Right lobe of liver (tissue), 6 donors: ENCODE results near the gene OPCML. TPM values are rescaled to one million over a fixed set of nuclear protein-coding genes. Genes with fewer than 3 reads are reported as not detected.

Experiments used
- ATAC-seq, 4 donors: fragments of 200-7000 bp; cut with Tn5 transposase; one replicate each; pipeline ENCODE4 v1.9.1; 2020; ENCODE audit warnings: mild to moderate bottlenecking in 4 of 4, moderate library complexity in 4 of 4
- DNase-seq, 3 donors: peaks; one replicate each; pipeline ENCODE4 v3.0.0-alpha.2; 2020
- H3K27ac ChIP-seq, 3 donors: fragments of 200-600 bp; one replicate each; pipeline ENCODE4 v1.8.0; 2022
- H3K27me3 ChIP-seq, 2 donors: fragments of 200-600 bp; one replicate each; pipeline ENCODE4 v1.8.0; 2022
- H3K36me3 ChIP-seq, 4 donors: fragments of 200-600 bp; sonication (generic) in 1 of 4; one replicate each; pipeline versions ENCODE4 v1.5.1 to v1.8.0; 2017 to 2022; ENCODE audit warnings: control low read depth in 1 of 4
- H3K4me1 ChIP-seq, 4 donors: fragments of 200-600 bp; sonication (generic) in 1 of 4; one replicate each; pipeline versions ENCODE4 v1.5.1 to v1.8.0; 2017 to 2022; ENCODE audit warnings: control low read depth in 1 of 4
- H3K4me3 ChIP-seq, 3 donors: fragments of 200-600 bp; one replicate each; pipeline ENCODE4 v1.8.0; 2022
- H3K9me3 ChIP-seq, 4 donors: fragments of 200-600 bp; sonication (generic) in 1 of 4; one replicate each; pipeline versions ENCODE4 v1.5.1 to v1.8.0; 2017 to 2022; ENCODE audit warnings: control low read depth in 1 of 4
- POLR2A ChIP-seq: fragments of 450-650 bp; IDR thresholded peaks from one replicate; pipeline ENCODE4 v1.6.1; 2017; ENCODE audit warnings: antibody characterized with exemption, mild to moderate bottlenecking
- WGBS: methylation state at CpG from one replicate; pipeline ENCODE4 v1.1.6; 2018; ENCODE audit warnings: low coverage, low lambda C conversion rate; ENCODE audit not compliant: insufficient coverage; ENCODE audit errors: missing lambda C conversion rate; 5-methylcytosine and 5-hydroxymethylcytosine counted together
- intact Hi-C, 2 donors: fragments of 100-400 bp; cut with DNase I; formaldehyde crosslinking; loops; one replicate each; pipeline versions ENCODE4 v1.11.2 to v1.14.1; 2022
- total RNA-seq, 6 experiments: library from RNA; depleted of rRNA in 2 of 6; stranded (reverse); fragments of >200 nt in 2 of 6; fragmentation: NEBNext Ultra II Directional in 3 of 6; extraction: Animal tissue kit (Norgen Biotek cat#: 25700) in 3 of 6; gene quantifications; one replicate each; pipeline versions ENCODE4 v1.1.0 to v1.2.4, GENCODE V29; 2016 to 2023
- TF ChIP-seq, protein P1 (sequence below), 4 donors: fragments of 200-600 bp in 3 of 4; fragments of 450-650 bp in 1 of 4; IDR thresholded peaks; one replicate each; pipeline versions ENCODE4 v1.5.1 to v1.8.0; 2016 to 2022; ENCODE audit warnings: antibody characterized with exemption in 4 of 4, mild to moderate bottlenecking in 2 of 4
- donor health status: DM: no; HTN: yes; CAD: no.
- donor health status: DM: no; HTN: no; CAD: no.
- donor health status: DM: no; HTN: no; CAD: no.
- donor health status: DM: no; HTN: yes; CAD: no.
- donor health status: DM: no; HTN: yes; CAD: no.

OPCML gene
- total RNA-seq, 6 experiments from 2014 or later, result 0.11 TPM; not detected in 5

- H3K4me3 ChIP-seq, result no peak overlapping the region
- peaks cover 0 to 31% (median 15%) of the 10 kb centered on the region in 4 donors for H3K4me1 ChIP-seq
- ATAC-seq, result peak; percentile 92 to 96 (median 94)
- 27% methylated on average over 5 of the region's 7 CpGs for WGBS
- peak overlapping the region; percentile 33 to 65 (median 43) for H3K27ac ChIP-seq
- H3K9me3 ChIP-seq, result no peaks in the 10 kb centered on the region
- H3K36me3 ChIP-seq, result no peaks in the 10 kb centered on the region
- intact Hi-C loops, result no loop called here
- TF ChIP-seq POLR2A, result no peak
- TF ChIP-seq, protein P1, sequence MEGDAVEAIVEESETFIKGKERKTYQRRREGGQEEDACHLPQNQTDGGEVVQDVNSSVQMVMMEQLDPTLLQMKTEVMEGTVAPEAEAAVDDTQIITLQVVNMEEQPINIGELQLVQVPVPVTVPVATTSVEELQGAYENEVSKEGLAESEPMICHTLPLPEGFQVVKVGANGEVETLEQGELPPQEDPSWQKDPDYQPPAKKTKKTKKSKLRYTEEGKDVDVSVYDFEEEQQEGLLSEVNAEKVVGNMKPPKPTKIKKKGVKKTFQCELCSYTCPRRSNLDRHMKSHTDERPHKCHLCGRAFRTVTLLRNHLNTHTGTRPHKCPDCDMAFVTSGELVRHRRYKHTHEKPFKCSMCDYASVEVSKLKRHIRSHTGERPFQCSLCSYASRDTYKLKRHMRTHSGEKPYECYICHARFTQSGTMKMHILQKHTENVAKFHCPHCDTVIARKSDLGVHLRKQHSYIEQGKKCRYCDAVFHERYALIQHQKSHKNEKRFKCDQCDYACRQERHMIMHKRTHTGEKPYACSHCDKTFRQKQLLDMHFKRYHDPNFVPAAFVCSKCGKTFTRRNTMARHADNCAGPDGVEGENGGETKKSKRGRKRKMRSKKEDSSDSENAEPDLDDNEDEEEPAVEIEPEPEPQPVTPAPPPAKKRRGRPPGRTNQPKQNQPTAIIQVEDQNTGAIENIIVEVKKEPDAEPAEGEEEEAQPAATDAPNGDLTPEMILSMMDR (IDR thresholded peaks at IDR 0.05), result no peak
- no peaks in the 10 kb centered on the region for H3K27me3 ChIP-seq
- DNase-seq, result peak; percentile 53 to 85 (median 77)
These were observed 11.6 kb downstream of the OPCML start for GRCh38 chr11:133520707-133521106.

DNA sequence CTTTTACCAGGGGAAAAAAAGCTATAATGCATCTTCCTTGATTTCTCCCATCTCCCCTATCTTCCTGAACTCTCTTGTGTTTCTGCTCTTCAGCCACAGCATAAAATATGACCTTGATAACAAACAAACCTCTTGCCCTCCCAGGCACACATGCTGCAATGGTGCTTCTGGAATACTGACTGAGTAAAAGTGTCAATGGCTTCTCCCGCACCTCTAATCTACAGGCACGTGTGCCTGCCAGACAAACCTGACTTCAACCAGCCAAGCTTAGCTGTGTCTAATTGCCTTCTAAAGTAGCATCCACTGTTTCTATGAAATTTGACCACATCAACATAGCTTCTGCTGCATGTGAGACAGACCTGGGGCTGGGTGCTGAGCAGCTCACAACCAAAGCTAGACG lies 12.7 kb downstream of the OPCML start:
- DNase-seq, result no peak
- no peak overlapping the region for H3K27ac ChIP-seq
- TF ChIP-seq, protein P1 (IDR thresholded peaks at IDR 0.05), result no peak
- TF ChIP-seq POLR2A, result no peak
- intact Hi-C loops, result no loop called here
- H3K9me3 ChIP-seq, result no peaks in the 10 kb centered on the region
- 61% methylated on average over 3 of the region's 3 CpGs for WGBS
- peaks cover 0 to 31% (median 15%) of the 10 kb centered on the region in 4 donors for H3K4me1 ChIP-seq
- H3K36me3 ChIP-seq, result no peaks in the 10 kb centered on the region
- ATAC-seq, result no peak
- H3K27me3 ChIP-seq, result no peaks in the 10 kb centered on the region
- H3K4me3 ChIP-seq, result no peak overlapping the region

GRCh38 chr11:133518702-133519264 lies 13.5 kb downstream of the OPCML start:
- intact Hi-C loops, result no loop called here

DNA sequence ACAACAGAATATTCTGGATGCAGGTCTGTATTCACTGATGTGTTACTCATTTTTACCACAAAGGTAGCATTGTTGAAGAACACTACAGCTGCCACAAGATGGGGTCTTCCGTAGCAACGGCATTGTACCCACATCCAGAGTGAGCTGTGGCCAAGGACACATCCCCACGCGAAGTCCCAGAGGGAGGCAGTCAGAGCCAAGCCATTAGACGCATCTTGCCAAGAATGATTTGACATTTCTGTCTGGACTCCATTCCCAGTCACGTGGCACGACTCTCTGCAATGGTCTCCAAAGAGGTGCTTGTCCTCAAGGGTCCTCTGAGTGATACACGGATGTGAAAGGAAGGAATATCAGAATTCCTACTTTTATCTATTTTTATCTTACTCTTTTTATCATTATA lies 15.5 kb downstream of the OPCML start:
- Histone ChIP-seq H3K4me1 (peaks cover 0 to 24% (median 11%) of the 10 kb centered on the region in 4 donors), H3K4me3 (no peak overlapping the region), H3K9me3 (no peaks in the 10 kb centered on the region), H3K27ac (no peak overlapping the region), H3K27me3 (no peaks in the 10 kb centered on the region), H3K36me3 (no peaks in the 10 kb centered on the region)
- intact Hi-C loops, result no loop called here
- WGBS, result 49% methylated on average over 5 of the region's 8 CpGs
- DNase-seq (no peak), ATAC-seq (no peak)
- TF ChIP-seq POLR2A, result no peak
- TF ChIP-seq, protein P1 (IDR thresholded peaks at IDR 0.05), result no peak

More at GRCh38 chr11:133518702-133519264, 13.5 kb downstream of the OPCML start:
- peak in 1 of 3 donors; percentile 61 for DNase-seq
- no peak for TF ChIP-seq POLR2A
- TF ChIP-seq, protein P1 (IDR thresholded peaks at IDR 0.05), result no peak
- H3K4me3 ChIP-seq, result no peak overlapping the region
- 76% methylated on average over 4 of the region's 7 CpGs for WGBS
- H3K36me3 ChIP-seq, result no peaks in the 10 kb centered on the region
- H3K9me3 ChIP-seq, result no peaks in the 10 kb centered on the region
- H3K4me1 ChIP-seq, result peaks cover 0 to 31% (median 15%) of the 10 kb centered on the region in 4 donors
- H3K27ac ChIP-seq, result no peak overlapping the region
- ATAC-seq, result no peak
- H3K27me3 ChIP-seq, result no peaks in the 10 kb centered on the region
